GM19193 (cell line): ENCODE measurements around the gene ABHD12.

Experiments
- POLR2A ChIP-seq: IDR thresholded peaks from 4 replicates; pipeline ENCODE4 v1.6.1; 2011; ENCODE audit not compliant: insufficient read depth, insufficient read length; ENCODE audit errors: extremely low read depth

Gene ABHD12

DNA sequence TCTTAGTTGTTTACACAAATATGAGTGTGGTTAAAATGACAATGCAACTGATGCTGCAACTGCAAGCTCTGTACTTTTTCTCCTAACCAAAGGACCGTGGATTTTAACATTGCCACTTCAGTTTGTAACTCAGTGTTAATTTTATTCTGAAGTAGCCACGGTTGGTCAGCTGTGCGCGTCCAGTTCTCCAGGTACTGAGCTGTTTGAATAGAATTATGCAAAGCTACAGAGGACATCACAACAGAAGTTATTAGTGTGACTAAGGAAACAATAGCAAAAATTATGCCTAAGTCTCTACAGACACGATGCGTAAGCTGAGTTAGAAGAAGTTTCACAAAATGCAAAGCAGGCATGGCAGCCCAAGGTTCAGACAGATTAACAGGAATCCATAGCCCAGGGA, 4.4 kb upstream of the ABHD12 start:
- TF ChIP-seq POLR2A, result no peak

DNA sequence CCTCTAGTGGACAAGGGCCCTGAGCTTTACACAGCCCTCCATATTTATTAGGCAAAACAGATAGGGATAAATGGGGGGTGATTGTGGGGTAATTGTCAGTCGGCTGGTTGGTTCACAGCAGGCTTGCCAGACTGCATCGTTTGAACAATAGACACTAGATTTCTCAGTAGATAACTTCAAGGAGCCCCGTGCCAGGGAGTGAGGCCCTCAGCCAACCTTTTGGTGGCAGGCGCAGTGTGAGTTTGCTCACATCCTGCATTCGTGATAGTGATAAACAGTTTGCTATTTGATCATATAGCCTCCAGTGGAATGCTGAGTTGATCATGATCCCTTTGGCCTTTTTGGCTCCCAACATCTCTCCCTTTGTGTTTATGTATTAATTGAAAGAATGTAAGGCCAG, 3.6 kb upstream of the ABHD12 start:
- TF ChIP-seq POLR2A, result no peak

GRCh38 chr20:25389858-25390537, 637 bp downstream of the ABHD12 start:
- TF ChIP-seq POLR2A, result no peak

GRCh38 chr20:25389401-25389857, 1.2 kb downstream of the ABHD12 start:
- no peak for TF ChIP-seq POLR2A

GRCh38 chr20:25382704-25383370, 7.8 kb downstream of the ABHD12 start:
- TF ChIP-seq POLR2A, result no peak

- TF ChIP-seq POLR2A, result no peak
Measured at GRCh38 chr20:25380945-25381614, 9.6 kb downstream of the ABHD12 start.

- TF ChIP-seq POLR2A, result no peak
Measured at GRCh38 chr20:25378884-25379733, 11.5 kb downstream of the ABHD12 start.

- no peak for TF ChIP-seq POLR2A
Measured at GRCh38 chr20:25378189-25378883, 12.3 kb downstream of the ABHD12 start.

GRCh38 chr20:25376886-25377285, 13.7 kb downstream of the ABHD12 start:
- TF ChIP-seq POLR2A, result no peak

DNA sequence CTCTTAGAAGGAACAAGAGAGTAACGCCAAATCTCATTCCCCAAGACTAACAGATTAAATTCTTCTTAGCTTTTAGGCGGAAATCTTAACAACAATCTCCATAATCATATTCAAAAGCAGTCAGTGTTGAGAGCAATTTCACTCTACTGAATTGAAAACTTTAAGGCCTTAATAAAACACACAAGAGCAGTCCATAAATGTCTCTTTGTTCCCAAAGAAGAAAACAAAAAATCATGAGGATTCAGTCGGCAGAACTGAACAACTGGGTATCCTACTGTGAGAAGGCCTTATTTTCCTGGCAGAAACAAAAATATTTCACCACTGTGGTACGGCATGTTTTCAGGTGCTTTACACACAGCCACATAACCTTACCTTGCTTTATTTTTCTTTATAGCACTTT, 14.4 kb downstream of the ABHD12 start:
- TF ChIP-seq POLR2A, result no peak

GRCh38 chr20:25374842-25375241, 15.8 kb downstream of the ABHD12 start:
- TF ChIP-seq POLR2A, result no peak

DNA sequence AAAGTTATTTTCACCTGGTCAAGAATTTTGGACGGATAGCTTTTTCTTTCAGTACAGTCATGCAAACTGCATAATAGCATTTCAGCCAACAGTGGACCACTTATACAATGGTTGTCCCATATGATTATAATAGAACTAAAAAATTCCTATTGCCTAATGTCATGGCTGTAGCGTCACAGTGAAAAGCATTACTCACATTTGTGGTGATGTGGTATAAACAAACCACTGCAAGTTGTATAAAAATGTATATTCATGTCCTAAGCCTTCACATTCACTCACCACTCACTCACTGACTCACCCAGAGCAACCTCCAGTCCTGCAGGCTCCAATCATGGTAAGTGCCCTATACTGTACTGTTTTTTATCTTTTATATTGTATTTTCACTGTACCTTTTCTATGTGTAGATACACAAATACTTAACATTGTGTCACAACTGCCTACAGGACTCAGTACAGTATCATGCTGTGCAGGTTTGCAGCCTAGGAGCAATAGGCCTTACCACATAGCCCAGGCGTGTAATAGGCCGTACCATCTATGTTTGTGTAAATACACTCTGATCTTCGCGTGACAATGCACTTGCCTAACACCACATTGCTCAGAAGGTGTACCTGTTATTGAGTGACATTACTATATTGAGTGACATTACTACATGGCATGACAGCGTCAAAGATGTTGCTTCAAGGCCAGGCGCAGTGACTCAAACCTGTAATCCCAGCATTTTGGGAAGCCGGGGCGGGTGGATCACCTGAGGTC, 17.9 kb downstream of the ABHD12 start:
- TF ChIP-seq POLR2A, result no peak

DNA sequence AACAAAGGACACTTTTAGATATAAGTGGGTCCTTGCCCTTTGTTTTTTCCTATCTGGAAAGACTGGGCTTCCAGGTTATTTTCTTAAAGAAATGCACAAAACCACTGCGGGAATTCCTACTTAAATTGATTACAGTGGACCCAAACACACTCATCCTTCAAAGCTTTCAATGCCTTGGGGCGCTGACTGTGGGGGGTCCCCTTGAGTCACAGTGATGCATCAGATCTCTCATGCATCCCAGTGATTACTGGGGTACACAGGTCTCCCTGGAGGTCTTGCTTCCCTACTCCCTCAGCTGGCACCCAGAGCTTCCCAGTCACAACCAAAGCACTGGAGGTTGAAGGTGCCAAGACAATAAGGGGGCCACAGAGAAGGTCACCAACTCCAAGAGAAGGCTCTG, 20.7 kb downstream of the ABHD12 start:
- no peak for TF ChIP-seq POLR2A

- no peak for TF ChIP-seq POLR2A
Measured at GRCh38 chr20:25369529-25369928, 21.1 kb downstream of the ABHD12 start.

DNA sequence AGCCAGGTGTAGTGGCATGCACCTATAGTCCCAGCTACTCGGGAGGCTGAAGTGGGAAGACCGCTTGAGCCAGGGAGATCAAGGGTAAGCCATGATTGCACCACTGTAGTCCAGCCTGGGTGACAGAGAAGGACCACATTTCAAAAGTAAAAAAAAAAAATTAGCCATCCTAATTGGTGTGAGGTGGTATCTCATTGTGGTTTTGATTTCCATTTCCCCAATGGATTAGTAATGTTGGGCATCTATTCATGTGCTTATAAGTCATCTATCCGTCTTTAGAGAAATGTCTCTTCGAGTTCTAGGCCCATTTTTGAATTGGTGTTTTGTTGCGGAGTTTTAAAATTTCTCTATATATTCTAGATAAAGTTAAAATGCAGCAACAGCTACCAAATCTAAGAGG, 21.7 kb downstream of the ABHD12 start:
- TF ChIP-seq POLR2A, result no peak

- no peak for TF ChIP-seq POLR2A
Measured at GRCh38 chr20:25368526-25368925, 22.1 kb downstream of the ABHD12 start.
